HG03439 (cell line): ENCODE data around the gene ZNF599.

Experiments
- ATAC-seq: cut with Tn5 transposase; IDR thresholded peaks from one replicate; pipeline ENCODE4 v1.9.1; 2021; ENCODE audit warnings: mild to moderate bottlenecking, moderate library complexity; ENCODE audit not compliant: unreplicated experiment

Gene ZNF599

GRCh38 chr19:34744896-34745690 is 27.9 kb downstream of the ZNF599 start:
- ATAC-seq = no peak

- no peak for ATAC-seq
These were observed 38.4 kb downstream of the ZNF599 start for GRCh38 chr19:34734537-34735103.

GRCh38 chr19:34733746-34734536 is 39.1 kb downstream of the ZNF599 start, which contains the start of gene ZNF181:
Gene ZNF181 (plus strand): TSS chr19:34734243. CDS start chr19:34735038, 795 bp downstream.
- ATAC-seq = peak; percentile 84

GRCh38 chr19:34733266-34733745 is 39.7 kb downstream of the ZNF599 start:
- peak; percentile 18 for ATAC-seq

- ATAC-seq = no peak
These were observed 40.3 kb downstream of the ZNF599 start for GRCh38 chr19:34732612-34733211.

- no peak for ATAC-seq
These were observed 41.1 kb downstream of the ZNF599 start for GRCh38 chr19:34731964-34732363.

GRCh38 chr19:34731019-34731829 is 41.8 kb downstream of the ZNF599 start:
- no peak for ATAC-seq

- no peak for ATAC-seq
These were observed 47.6 kb downstream of the ZNF599 start for GRCh38 chr19:34725400-34725799.

GRCh38 chr19:34722353-34722752 is 50.7 kb downstream of the ZNF599 start:
- no peak for ATAC-seq

- ATAC-seq = no peak
These were observed 57.7 kb downstream of the ZNF599 start for GRCh38 chr19:34715357-34715756.

- no peak for ATAC-seq
These were observed 59.8 kb downstream of the ZNF599 start for GRCh38 chr19:34713262-34713637.

- no peak for ATAC-seq
These were observed 60.4 kb downstream of the ZNF599 start for GRCh38 chr19:34712395-34713261.

- ATAC-seq = no peak
These were observed 61.1 kb downstream of the ZNF599 start for GRCh38 chr19:34711890-34712289.
